DND-41 (cell line): ENCODE measurements around the gene SRRM1.

Experiments used
- ATAC-seq: fragments of 200-7000 bp; cut with Tn5 transposase; 3 replicates; pipeline ENCODE4 v1.9.1; 2021; ENCODE audit warnings: low read depth; ENCODE audit not compliant: insufficient read depth
- DNase-seq: peaks from one replicate; pipeline ENCODE4 v3.0.0-alpha.2; 2020
- H2AFZ ChIP-seq: 2 replicates; pipeline ENCODE4 v1.6.0; 2012; ENCODE audit warnings: low read depth, low read length
- H3K27ac ChIP-seq: 2 replicates; pipeline ENCODE4 v1.5.1; 2012; ENCODE audit warnings: low read length, inconsistent platforms
- H3K27me3 ChIP-seq: fragments of 200-600 bp; sonication (generic); 2 replicates; pipeline ENCODE4 v1.6.0; 2012; ENCODE audit warnings: low read length, mild to moderate bottlenecking, inconsistent platforms; ENCODE audit not compliant: insufficient read depth, poor library complexity
- H3K36me3 ChIP-seq: 2 replicates; pipeline ENCODE4 v1.5.1; 2012; ENCODE audit warnings: low read length, inconsistent platforms; ENCODE audit not compliant: insufficient read depth
- H3K4me1 ChIP-seq: 2 replicates; pipeline ENCODE4 v1.5.1; 2012; ENCODE audit warnings: mild to moderate bottlenecking, low read length; ENCODE audit not compliant: insufficient read depth
- H3K4me2 ChIP-seq: 2 replicates; pipeline ENCODE4 v1.6.0; 2012; ENCODE audit warnings: mild to moderate bottlenecking, moderate library complexity, low read length, inconsistent platforms; ENCODE audit not compliant: insufficient read depth
- H3K4me3 ChIP-seq, 2 experiments: fragments of 200-600 bp in 1 of 2; shearing (Covaris generic) in 1 of 2; 2 replicates each; pipeline ENCODE4 v1.5.1; 2012 to 2016; ENCODE audit warnings: inconsistent platforms in 2 of 2, low read length in 2 of 2, mild to moderate bottlenecking in 2 of 2, low read depth in 1 of 2, moderate library complexity in 1 of 2
- H3K79me2 ChIP-seq: 2 replicates; pipeline ENCODE4 v1.6.0; 2012; ENCODE audit warnings: low read length, inconsistent platforms; ENCODE audit not compliant: insufficient read depth
- H3K9ac ChIP-seq: 2 replicates; pipeline ENCODE4 v1.6.0; 2012; ENCODE audit warnings: low read depth, mild to moderate bottlenecking, inconsistent platforms, low read length, moderate library complexity
- H3K9me3 ChIP-seq: 2 replicates; pipeline ENCODE4 v1.5.1; 2012; ENCODE audit warnings: low read length, moderate library complexity, mild to moderate bottlenecking, inconsistent platforms; ENCODE audit not compliant: insufficient read depth, severe bottlenecking
- H4K20me1 ChIP-seq: 2 replicates; pipeline ENCODE4 v1.6.0; 2012; ENCODE audit warnings: low read length; ENCODE audit not compliant: insufficient read depth
- EZH2 ChIP-seq: IDR thresholded peaks from 3 replicates; pipeline ENCODE4 v1.6.1; 2012; ENCODE audit warnings: borderline replicate concordance, low read depth, mild to moderate bottlenecking, moderate library complexity, low read length, inconsistent platforms; ENCODE audit not compliant: severe bottlenecking
- TF ChIP-seq, protein P1 (sequence below): IDR thresholded peaks from 2 replicates; pipeline ENCODE4 v1.5.1; 2012; ENCODE audit warnings: borderline replicate concordance, low read length, moderate library complexity, mild to moderate bottlenecking; ENCODE audit not compliant: poor library complexity, severe bottlenecking; ENCODE audit errors: extremely low read depth

The SRRM1 gene

DNA sequence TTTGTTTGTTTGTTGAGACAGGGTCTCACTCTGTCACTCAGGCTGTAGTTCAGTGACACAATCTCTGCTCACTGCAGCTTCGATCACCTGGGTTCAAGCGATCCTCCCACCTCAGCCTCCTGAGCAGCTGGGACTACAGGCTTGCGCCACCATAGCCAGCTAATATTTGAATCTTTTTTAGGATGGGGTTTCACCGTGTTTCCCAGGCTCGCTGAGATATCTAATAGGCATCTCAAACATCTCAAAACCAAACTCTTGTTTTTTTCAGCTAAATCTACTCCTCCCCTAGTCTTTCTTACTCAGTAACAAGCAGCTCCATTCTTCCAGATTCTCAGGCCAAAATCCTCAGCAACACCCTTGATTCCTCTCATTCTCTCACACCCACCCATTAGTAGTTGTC, 22.0 kb upstream of the SRRM1 start:
- TF ChIP-seq, protein P1, sequence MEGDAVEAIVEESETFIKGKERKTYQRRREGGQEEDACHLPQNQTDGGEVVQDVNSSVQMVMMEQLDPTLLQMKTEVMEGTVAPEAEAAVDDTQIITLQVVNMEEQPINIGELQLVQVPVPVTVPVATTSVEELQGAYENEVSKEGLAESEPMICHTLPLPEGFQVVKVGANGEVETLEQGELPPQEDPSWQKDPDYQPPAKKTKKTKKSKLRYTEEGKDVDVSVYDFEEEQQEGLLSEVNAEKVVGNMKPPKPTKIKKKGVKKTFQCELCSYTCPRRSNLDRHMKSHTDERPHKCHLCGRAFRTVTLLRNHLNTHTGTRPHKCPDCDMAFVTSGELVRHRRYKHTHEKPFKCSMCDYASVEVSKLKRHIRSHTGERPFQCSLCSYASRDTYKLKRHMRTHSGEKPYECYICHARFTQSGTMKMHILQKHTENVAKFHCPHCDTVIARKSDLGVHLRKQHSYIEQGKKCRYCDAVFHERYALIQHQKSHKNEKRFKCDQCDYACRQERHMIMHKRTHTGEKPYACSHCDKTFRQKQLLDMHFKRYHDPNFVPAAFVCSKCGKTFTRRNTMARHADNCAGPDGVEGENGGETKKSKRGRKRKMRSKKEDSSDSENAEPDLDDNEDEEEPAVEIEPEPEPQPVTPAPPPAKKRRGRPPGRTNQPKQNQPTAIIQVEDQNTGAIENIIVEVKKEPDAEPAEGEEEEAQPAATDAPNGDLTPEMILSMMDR, result no peak
- no peak for TF ChIP-seq EZH2
- Histone ChIP-seq H3K4me2 (no peak overlapping the region), H3K79me2 (no peaks in the 10 kb centered on the region), H3K27me3 (peaks cover 2% of the 10 kb centered on the region), H3K9me3 (no peaks in the 10 kb centered on the region), H3K36me3 (no peaks in the 10 kb centered on the region), H2AFZ (no peak overlapping the region), H4K20me1 (no peaks in the 10 kb centered on the region), H3K9ac (no peak overlapping the region), H3K4me1 (no peaks in the 10 kb centered on the region), H3K4me3 (no peak overlapping the region), H3K27ac (no peak overlapping the region)
- ATAC-seq (no peak), DNase-seq (no peak)

DNA sequence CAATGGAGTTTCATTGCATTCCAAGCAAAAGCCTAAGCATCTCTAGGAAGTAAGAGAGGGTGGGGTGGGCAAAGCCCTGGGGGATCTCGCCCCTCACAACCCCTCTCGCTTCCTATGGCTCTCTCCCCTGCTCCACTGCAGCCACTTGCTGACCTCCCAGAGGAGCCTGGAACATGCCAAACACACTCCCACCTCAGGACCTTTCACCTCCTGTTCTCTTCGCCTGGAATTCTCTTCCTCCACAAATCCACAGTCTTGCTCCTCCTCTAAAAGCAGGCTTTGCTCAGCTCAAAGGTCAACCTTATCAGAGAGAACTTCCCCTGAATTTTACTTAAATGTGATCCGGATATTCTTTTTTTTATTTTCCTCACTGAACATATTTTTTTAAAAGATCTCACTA, 20.9 kb upstream of the SRRM1 start:
- no peaks in the 10 kb centered on the region for H3K9me3 ChIP-seq
- H3K27me3 ChIP-seq, result no peaks in the 10 kb centered on the region
- no peak overlapping the region for H3K4me2 ChIP-seq
- H3K4me1 ChIP-seq, result no peaks in the 10 kb centered on the region
- H2AFZ ChIP-seq, result no peak overlapping the region
- DNase-seq (no peak), ATAC-seq (no peak)
- TF ChIP-seq, protein P1, result no peak
- no peak for TF ChIP-seq EZH2
- no peaks in the 10 kb centered on the region for H3K79me2 ChIP-seq
- H3K27ac ChIP-seq, result no peak overlapping the region
- H3K36me3 ChIP-seq, result no peaks in the 10 kb centered on the region
- no peak overlapping the region for H3K4me3 ChIP-seq
- no peak overlapping the region for H3K9ac ChIP-seq
- no peaks in the 10 kb centered on the region for H4K20me1 ChIP-seq

DNA sequence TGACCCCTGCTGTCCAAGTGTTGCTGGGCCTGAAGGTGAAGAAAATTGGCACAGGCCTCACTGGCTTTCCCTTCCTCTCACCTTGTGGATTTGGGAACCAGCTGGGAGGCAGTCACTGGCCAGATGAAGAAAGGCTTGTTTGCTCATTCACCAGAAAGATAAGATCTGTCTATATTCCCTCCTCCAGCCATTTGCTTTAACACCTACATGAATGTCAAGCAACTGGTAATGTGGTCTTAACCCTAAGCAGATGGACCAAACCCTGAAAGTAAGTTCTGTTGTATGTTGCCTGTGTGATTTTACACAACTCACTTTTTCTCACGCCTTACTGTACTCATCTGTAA, 10.3 kb upstream of the SRRM1 start:
- Histone ChIP-seq H3K9ac (no peak overlapping the region), H4K20me1 (no peaks in the 10 kb centered on the region), H3K9me3 (no peaks in the 10 kb centered on the region), H3K4me3 (no peak overlapping the region), H3K4me2 (no peak overlapping the region), H3K79me2 (no peaks in the 10 kb centered on the region), H3K27me3 (peaks cover 6% of the 10 kb centered on the region), H3K4me1 (no peaks in the 10 kb centered on the region), H3K27ac (no peak overlapping the region), H2AFZ (no peak overlapping the region), H3K36me3 (no peaks in the 10 kb centered on the region)
- no peak for ATAC-seq
- TF ChIP-seq, protein P1, result no peak
- no peak for TF ChIP-seq EZH2
- no peak for DNase-seq
